Activated naive CD4-positive, alpha-beta T cell (primary cell): ENCODE measurements around the gene TMEFF1.

ENCODE experiments used
- DNase-seq, 4 experiments: peaks; one replicate each; lab custom pipeline; 2025; lab: John Stamatoyannopoulos, UW

The TMEFF1 gene

DNA sequence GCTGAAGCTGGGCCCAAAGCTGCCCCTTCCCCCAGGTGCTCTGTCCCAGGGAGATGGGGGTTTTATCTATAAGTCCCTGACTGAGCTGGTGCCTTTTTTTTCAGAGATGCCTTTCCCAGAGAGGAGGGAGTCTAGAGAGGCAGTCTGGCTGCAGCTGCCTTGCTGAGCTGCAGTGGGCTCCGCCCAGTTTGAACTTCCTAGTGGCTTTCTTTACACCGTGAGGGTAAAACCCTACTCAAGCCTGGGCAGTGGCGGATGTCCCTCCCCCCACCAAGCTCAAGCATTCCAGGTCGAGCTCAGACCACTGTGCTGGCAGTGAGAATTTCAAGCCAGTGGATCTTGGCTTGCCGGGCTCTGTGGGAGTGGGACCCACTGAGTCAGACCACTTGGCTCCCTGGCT lies 146.2 kb downstream of the TMEFF1 start:
- DNase-seq = no peak

DNA sequence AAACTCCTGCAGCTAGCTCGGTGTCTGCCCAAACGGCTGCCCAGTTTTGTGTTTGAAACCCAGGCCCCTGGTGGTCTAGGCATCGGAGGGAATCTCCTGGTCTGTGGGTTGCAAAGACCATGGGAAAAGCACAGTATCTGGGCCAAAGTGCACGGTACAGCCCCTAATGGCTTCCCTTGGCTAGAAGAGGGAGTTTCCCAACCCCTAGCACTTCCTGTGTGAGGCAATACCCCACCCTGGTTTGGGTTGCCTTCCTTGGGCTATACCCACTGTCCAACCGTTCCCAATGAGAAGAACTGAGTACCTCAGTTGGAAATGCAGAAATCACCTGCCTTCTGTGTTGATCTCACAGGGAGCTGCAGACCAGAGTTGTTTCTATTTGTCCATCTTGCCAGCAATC lies 146.7 kb downstream of the TMEFF1 start:
- no peak for DNase-seq

DNA sequence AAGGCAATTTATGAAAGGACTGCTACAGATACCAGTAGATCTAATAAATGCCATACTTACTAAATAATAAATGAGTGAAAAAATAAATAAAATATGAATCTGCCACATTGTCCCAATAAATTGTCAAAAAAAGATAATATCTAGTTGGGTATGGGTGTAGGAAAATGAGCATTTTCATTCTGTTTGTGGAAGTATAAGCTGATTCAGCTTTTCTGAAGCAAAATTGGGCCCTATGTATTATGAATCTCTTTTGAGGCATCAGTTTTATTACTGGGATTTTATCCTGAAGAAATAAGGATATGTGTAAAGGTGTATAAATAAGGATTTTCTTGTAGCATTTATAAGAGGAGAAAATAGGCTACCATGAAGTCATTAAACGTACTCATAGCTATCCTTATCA lies 151.0 kb downstream of the TMEFF1 start:
- no peak for DNase-seq

DNA sequence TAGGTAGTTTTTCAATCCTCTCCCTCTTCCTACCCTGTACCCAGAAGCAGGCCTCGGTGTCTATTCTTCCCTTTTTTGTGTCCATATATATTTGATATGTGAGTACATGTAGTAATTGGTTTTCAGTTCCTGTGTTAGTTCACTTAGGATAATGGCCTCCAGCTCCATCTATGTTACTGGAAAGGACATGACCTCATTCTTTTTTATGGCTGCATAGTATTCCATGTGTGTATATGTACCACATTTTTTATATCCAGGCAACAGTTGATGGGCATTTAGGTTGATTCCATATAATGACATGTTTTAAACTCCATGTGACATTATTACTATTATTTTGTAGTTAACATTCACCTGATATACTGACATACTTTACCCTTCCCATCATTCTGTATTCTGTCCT lies 154.0 kb downstream of the TMEFF1 start:
- DNase-seq = no peak
